Naive thymus-derived CD4-positive, alpha-beta T cell (primary cell): Measurements from ENCODE around the gene APCDD1L. TPM values are rescaled to one million over a fixed set of nuclear protein-coding genes. Genes with fewer than 3 reads are reported as not detected.

Experiments
- ATAC-seq: fragments of 150-1000 bp; cut with Tn5 transposase; 2 replicates; pipeline ENCODE4 v1.10.0; 2021; ENCODE audit warnings: mild to moderate bottlenecking, moderate library complexity
- CTCF ChIA-PET: fragments of 350-600 bp; sonication (Branson Sonifier 250); formaldehyde crosslinking; loops from one replicate; lab custom pipeline; 2021; ENCODE audit warnings: antibody characterized with exemption; lab: Charles Lee
- POLR2A ChIA-PET: fragments of 350-600 bp; sonication (Branson Sonifier 250); formaldehyde crosslinking; loops from one replicate; lab custom pipeline; 2021; ENCODE audit warnings: antibody characterized with exemption, inconsistent platforms; lab: Charles Lee
- DNase-seq, 9 donors: peaks; one replicate each; pipeline versions ENCODE4 v3.0.0 to v3.0.0-alpha.2; 2020 to 2022; ENCODE audit warnings: mixed read lengths in 1 of 9
- H3K27ac ChIP-seq: one replicate; pipeline ENCODE4 v1.7.0; 2013; ENCODE audit warnings: mild to moderate bottlenecking, low read depth, low read length, moderate library complexity
- H3K27me3 ChIP-seq, 2 donors: one replicate each; pipeline ENCODE4 v1.7.0; 2013; ENCODE audit warnings: low read length in 2 of 2, mild to moderate bottlenecking in 2 of 2, moderate library complexity in 2 of 2; ENCODE audit not compliant: control insufficient read depth in 2 of 2, insufficient read depth in 2 of 2
- H3K36me3 ChIP-seq, 3 experiments: 1 replicate in 2 of 3; 2 replicates in 1 of 3; pipeline ENCODE4 v1.7.0; 2013; ENCODE audit warnings: low read length in 3 of 3, mild to moderate bottlenecking in 3 of 3, moderate library complexity in 1 of 3; ENCODE audit not compliant: insufficient read depth in 3 of 3, control insufficient read depth in 2 of 3
- H3K4me1 ChIP-seq, 2 donors: one replicate each; pipeline ENCODE4 v1.7.0; 2013; ENCODE audit warnings: low read length in 2 of 2, mild to moderate bottlenecking in 2 of 2, moderate library complexity in 1 of 2; ENCODE audit not compliant: control insufficient read depth in 2 of 2, insufficient read depth in 2 of 2
- H3K4me3 ChIP-seq: 2 replicates; pipeline ENCODE4 v1.7.0; 2013; ENCODE audit warnings: mild to moderate bottlenecking, low read length
- H3K9me3 ChIP-seq, 3 experiments: 1 replicate in 2 of 3; 2 replicates in 1 of 3; pipeline ENCODE4 v1.7.0; 2013; ENCODE audit warnings: low read length in 3 of 3; ENCODE audit not compliant: control insufficient read depth in 2 of 3
- H3K27ac Mint-ChIP-seq, 9 donors: one replicate each; pipeline ENCODE4 v1.8.0; 2020 to 2022; ENCODE audit warnings: mixed read lengths in 9 of 9, mild to moderate bottlenecking in 8 of 9, moderate library complexity in 5 of 9, inconsistent platforms in 2 of 9
- H3K27me3 Mint-ChIP-seq, 5 donors: one replicate each; pipeline ENCODE4 v1.8.0; 2021 to 2022; ENCODE audit warnings: mixed read lengths in 5 of 5, mild to moderate bottlenecking in 1 of 5
- H3K36me3 Mint-ChIP-seq, 5 donors: one replicate each; pipeline ENCODE4 v1.8.0; 2020 to 2022; ENCODE audit warnings: mixed read lengths in 5 of 5, mild to moderate bottlenecking in 3 of 5, inconsistent platforms in 1 of 5
- H3K4me1 Mint-ChIP-seq, 7 donors: one replicate each; pipeline ENCODE4 v1.8.0; 2020 to 2022; ENCODE audit warnings: mixed read lengths in 7 of 7, mild to moderate bottlenecking in 3 of 7, inconsistent platforms in 1 of 7
- H3K4me3 Mint-ChIP-seq, 10 donors: one replicate each; pipeline ENCODE4 v1.8.0; 2020 to 2022; ENCODE audit warnings: mild to moderate bottlenecking in 10 of 10, mixed read lengths in 10 of 10, moderate library complexity in 6 of 10, inconsistent platforms in 2 of 10
- H3K9me3 Mint-ChIP-seq, 11 donors: one replicate each; pipeline ENCODE4 v1.8.0; 2020 to 2022; ENCODE audit warnings: mixed read lengths in 11 of 11, mild to moderate bottlenecking in 4 of 11, inconsistent platforms in 1 of 11, moderate library complexity in 1 of 11
- intact Hi-C, 2 donors: fragments of 100-400 bp; cut with micrococcal nuclease; formaldehyde crosslinking; loops; one replicate each; pipeline ENCODE4 v1.15.1; 2023
- polyA plus RNA-seq, 2 donors: library from polyadenylated mRNA; unstranded; fragments of 300-500 nt; fragmentation: Illumina TruSeq; gene quantifications; one replicate each; pipeline ENCODE4 v1.2.3, GENCODE V29; 2021
- total RNA-seq, 6 experiments: library from RNA in 5 of 6; stranded (reverse) in 5 of 6; gene quantifications; 1 replicate in 5 of 6; 2 replicates in 1 of 6; pipeline ENCODE4 v1.2.3 and lab custom pipeline; 2021 to 2026

Gene APCDD1L
- total and polyA plus RNA-seq, 7 experiments from 2014 or later = 0.09 to 0.18 TPM; not detected in 5

GRCh38 chr20:58467572-58468527, 47.3 kb downstream of the APCDD1L start:
- POLR2A ChIA-PET = no interaction called here
- H3K27ac Mint-ChIP-seq = no peak overlapping the region
- CTCF ChIA-PET = no interaction called here

GRCh38 chr20:58466729-58467571, 48.2 kb downstream of the APCDD1L start:
- POLR2A ChIA-PET = no interaction called here
- H3K4me1 ChIP-seq = no peaks in the 10 kb centered on the region
- H3K4me3 ChIP-seq = no peak overlapping the region
- ATAC-seq (no peak), DNase-seq (no peak)
- H3K27me3 ChIP-seq = no peaks in the 10 kb centered on the region
- CTCF ChIA-PET = no interaction called here
- Mint-ChIP-seq H3K4me3 (no peak overlapping the region), H3K4me1 (no peaks in the 10 kb centered on the region), H3K9me3 (no peaks in the 10 kb centered on the region), H3K27me3 (no peaks in the 10 kb centered on the region), H3K36me3 (peaks cover 0 to 5% (median 0%) of the 10 kb centered on the region in 5 donors), H3K27ac (no peak overlapping the region)
- no peak overlapping the region for H3K27ac ChIP-seq
- intact Hi-C loops = no loop called here
- no peaks in the 10 kb centered on the region for H3K36me3 ChIP-seq
- no peaks in the 10 kb centered on the region for H3K9me3 ChIP-seq

More at GRCh38 chr20:58467572-58468527, 47.3 kb downstream of the APCDD1L start:
- no peaks in the 10 kb centered on the region for H3K9me3 Mint-ChIP-seq
- Histone ChIP-seq H3K27ac (no peak overlapping the region), H3K4me3 (no peak overlapping the region), H3K27me3 (no peaks in the 10 kb centered on the region), H3K9me3 (no peaks in the 10 kb centered on the region), H3K36me3 (no peaks in the 10 kb centered on the region), H3K4me1 (no peaks in the 10 kb centered on the region)
- intact Hi-C loops = no loop called here
- ATAC-seq (no peak), DNase-seq (no peak)
- no peaks in the 10 kb centered on the region for H3K27me3 Mint-ChIP-seq
- H3K4me1 Mint-ChIP-seq = no peaks in the 10 kb centered on the region
- no peak overlapping the region for H3K4me3 Mint-ChIP-seq
- H3K36me3 Mint-ChIP-seq = no peaks in the 10 kb centered on the region

- Mint-ChIP-seq H3K36me3 (peaks cover 0 to 9% (median 0%) of the 10 kb centered on the region in 5 donors), H3K27ac (no peak overlapping the region), H3K4me1 (no peaks in the 10 kb centered on the region), H3K27me3 (no peaks in the 10 kb centered on the region), H3K9me3 (no peaks in the 10 kb centered on the region), H3K4me3 (no peak overlapping the region)
- Histone ChIP-seq H3K27me3 (no peaks in the 10 kb centered on the region), H3K36me3 (no peaks in the 10 kb centered on the region), H3K9me3 (no peaks in the 10 kb centered on the region), H3K4me1 (no peaks in the 10 kb centered on the region), H3K27ac (no peak overlapping the region), H3K4me3 (no peak overlapping the region)
- DNase-seq = no peak
- intact Hi-C loops = no loop called here
- ChIA-PET POLR2A (no interaction called here), CTCF (no interaction called here)
- no peak for ATAC-seq
Observed at GRCh38 chr20:58466095-58466708, 49.0 kb downstream of the APCDD1L start.

- POLR2A ChIA-PET = no interaction called here
- Mint-ChIP-seq H3K9me3 (no peaks in the 10 kb centered on the region), H3K4me1 (no peaks in the 10 kb centered on the region), H3K36me3 (peaks cover 0 to 9% (median 0%) of the 10 kb centered on the region in 5 donors), H3K4me3 (no peak overlapping the region), H3K27me3 (no peaks in the 10 kb centered on the region), H3K27ac (no peak overlapping the region)
- Histone ChIP-seq H3K4me1 (no peaks in the 10 kb centered on the region), H3K4me3 (no peak overlapping the region), H3K36me3 (no peaks in the 10 kb centered on the region), H3K27me3 (no peaks in the 10 kb centered on the region), H3K9me3 (no peaks in the 10 kb centered on the region), H3K27ac (no peak overlapping the region)
- CTCF ChIA-PET = interaction anchor here (0.6 kb wide), 1 partner anchor 102 kb away, joined by 3 read pairs; no protein-coding TSS in a partner anchor
- no peak for DNase-seq
- intact Hi-C loops = no loop called here
- no peak for ATAC-seq
Observed at GRCh38 chr20:58464838-58465237, 50.4 kb downstream of the APCDD1L start.

- H3K27ac ChIP-seq = no peak overlapping the region
- ATAC-seq (no peak), DNase-seq (no peak)
- no peaks in the 10 kb centered on the region for H3K9me3 ChIP-seq
- Mint-ChIP-seq H3K27ac (no peak overlapping the region), H3K9me3 (no peaks in the 10 kb centered on the region), H3K36me3 (peaks cover 2 to 13% (median 4%) of the 10 kb centered on the region in 5 donors), H3K4me3 (no peak overlapping the region), H3K27me3 (no peaks in the 10 kb centered on the region), H3K4me1 (no peaks in the 10 kb centered on the region)
- H3K4me3 ChIP-seq = no peak overlapping the region
- intact Hi-C loops = no loop called here
- no peaks in the 10 kb centered on the region for H3K27me3 ChIP-seq
- CTCF ChIA-PET = interaction anchor here (0.6 to 0.7 kb wide), 4 partner anchors 23 to 843 kb away, joined by 3 to 5 read pairs (median 4); no protein-coding TSS in a partner anchor
- H3K4me1 ChIP-seq = no peaks in the 10 kb centered on the region
- no peaks in the 10 kb centered on the region for H3K36me3 ChIP-seq
- POLR2A ChIA-PET = no interaction called here
Observed at GRCh38 chr20:58463256-58463655, 51.9 kb downstream of the APCDD1L start.

- H3K9me3 ChIP-seq = no peaks in the 10 kb centered on the region
- H3K4me3 ChIP-seq = no peak overlapping the region
- Mint-ChIP-seq H3K36me3 (peaks cover 2 to 26% (median 8%) of the 10 kb centered on the region in 5 donors), H3K27ac (no peak overlapping the region), H3K9me3 (no peaks in the 10 kb centered on the region), H3K4me3 (no peak overlapping the region), H3K27me3 (no peaks in the 10 kb centered on the region), H3K4me1 (peaks cover 0 to under 1% (median 0%) of the 10 kb centered on the region in 7 donors)
- ATAC-seq (no peak), DNase-seq (no peak)
- H3K36me3 ChIP-seq = no peaks in the 10 kb centered on the region
- ChIA-PET CTCF (no interaction called here), POLR2A (no interaction called here)
- intact Hi-C loops = no loop called here
- H3K4me1 ChIP-seq = no peaks in the 10 kb centered on the region
- no peak overlapping the region for H3K27ac ChIP-seq
- no peaks in the 10 kb centered on the region for H3K27me3 ChIP-seq
Observed at GRCh38 chr20:58461899-58462298, 53.3 kb downstream of the APCDD1L start.
